Activated naive CD8-positive, alpha-beta T cell treated with anti-CD3 and anti-CD28 coated beads, Interleukin-2, amount 50 U/mL, for 24 hours (primary cell): ENCODE measurements around the gene RAI14.
"Not testable (repeated sequence)": the region's sequence is repeated elsewhere in the genome, so short reads cannot be mapped to it uniquely, and the experiment has no call there.

Source experiments
- ATAC-seq: fragments of 150-1000 bp; cut with Tn5 transposase; one replicate; pipeline ENCODE4 v1.10.0; 2021
- DNase-seq: peaks from one replicate; pipeline ENCODE4 v3.0.0; 2021
- H3K27ac Mint-ChIP-seq: one replicate; pipeline ENCODE4 v1.8.0; 2021; ENCODE audit warnings: mild to moderate bottlenecking, mixed read lengths
- H3K27me3 Mint-ChIP-seq: one replicate; pipeline ENCODE4 v1.8.0; 2021; ENCODE audit warnings: mixed read lengths
- H3K36me3 Mint-ChIP-seq: one replicate; pipeline ENCODE4 v1.8.0; 2021; ENCODE audit warnings: low read depth, mixed read lengths
- H3K4me1 Mint-ChIP-seq: one replicate; pipeline ENCODE4 v1.8.0; 2021; ENCODE audit warnings: mixed read lengths
- H3K4me3 Mint-ChIP-seq: one replicate; pipeline ENCODE4 v1.8.0; 2021; ENCODE audit warnings: mild to moderate bottlenecking, moderate library complexity, mixed read lengths
- H3K9me3 Mint-ChIP-seq: one replicate; pipeline ENCODE4 v1.8.0; 2021; ENCODE audit warnings: mixed read lengths

RAI14 gene

GRCh38 chr5:34694685-34695084 is 38.6 kb downstream of the RAI14 start:
- Mint-ChIP-seq H3K27me3 (no peaks in the 10 kb centered on the region), H3K36me3 (no peaks in the 10 kb centered on the region), H3K27ac (no peak overlapping the region), H3K4me1 (peaks cover 17% of the 10 kb centered on the region), H3K9me3 (no peaks in the 10 kb centered on the region), H3K4me3 (no peak overlapping the region)
- ATAC-seq (no peak), DNase-seq (no peak)

- H3K4me1 Mint-ChIP-seq: peaks cover 17% of the 10 kb centered on the region
- H3K27me3 Mint-ChIP-seq: no peaks in the 10 kb centered on the region
- H3K4me3 Mint-ChIP-seq: no peak overlapping the region
- H3K27ac Mint-ChIP-seq: no peak overlapping the region
- DNase-seq: no peak
- ATAC-seq: peak; percentile 63
- H3K36me3 Mint-ChIP-seq: no peaks in the 10 kb centered on the region
- H3K9me3 Mint-ChIP-seq: no peaks in the 10 kb centered on the region
Measured at GRCh38 chr5:34695275-34696027, 39.3 kb downstream of the RAI14 start.

- H3K27me3 Mint-ChIP-seq: no peaks in the 10 kb centered on the region
- DNase-seq: no peak
- no peaks in the 10 kb centered on the region for H3K36me3 Mint-ChIP-seq
- peaks cover 17% of the 10 kb centered on the region for H3K4me1 Mint-ChIP-seq
- H3K9me3 Mint-ChIP-seq: no peaks in the 10 kb centered on the region
- no peak overlapping the region for H3K27ac Mint-ChIP-seq
- H3K4me3 Mint-ChIP-seq: no peak overlapping the region
- ATAC-seq: no peak
Measured at GRCh38 chr5:34697308-34698108, 41.4 kb downstream of the RAI14 start.

- DNase-seq: no peak
- Mint-ChIP-seq H3K36me3 (no peaks in the 10 kb centered on the region), H3K4me3 (no peak overlapping the region), H3K27me3 (no peaks in the 10 kb centered on the region), H3K9me3 (no peaks in the 10 kb centered on the region), H3K4me1 (peaks cover 17% of the 10 kb centered on the region), H3K27ac (no peak overlapping the region)
- no peak for ATAC-seq
Measured at GRCh38 chr5:34698109-34698419, 41.9 kb downstream of the RAI14 start.

GRCh38 chr5:34698754-34699153 is 42.6 kb downstream of the RAI14 start:
- Mint-ChIP-seq H3K4me3 (no peak overlapping the region), H3K27me3 (no peaks in the 10 kb centered on the region), H3K36me3 (no peaks in the 10 kb centered on the region), H3K4me1 (peaks cover 16% of the 10 kb centered on the region), H3K27ac (no peak overlapping the region), H3K9me3 (no peaks in the 10 kb centered on the region)
- ATAC-seq (no peak), DNase-seq (no peak)

GRCh38 chr5:34699155-34700077 is 43.3 kb downstream of the RAI14 start:
- Mint-ChIP-seq H3K27me3 (no peaks in the 10 kb centered on the region), H3K27ac (no peak overlapping the region), H3K36me3 (no peaks in the 10 kb centered on the region), H3K9me3 (no peaks in the 10 kb centered on the region), H3K4me3 (no peak overlapping the region), H3K4me1 (peaks cover 9% of the 10 kb centered on the region)
- no peak for ATAC-seq
- DNase-seq: no peak

GRCh38 chr5:34700078-34700452 is 43.9 kb downstream of the RAI14 start:
- DNase-seq: no peak
- no peak overlapping the region for H3K4me3 Mint-ChIP-seq
- no peak overlapping the region for H3K27ac Mint-ChIP-seq

GRCh38 chr5:34701442-34701841 is 45.3 kb downstream of the RAI14 start:
- ATAC-seq, DNase-seq, H3K9me3 Mint-ChIP-seq, H3K27ac Mint-ChIP-seq, H3K4me3 Mint-ChIP-seq, H3K36me3 Mint-ChIP-seq, H3K27me3 Mint-ChIP-seq, H3K4me1 Mint-ChIP-seq: not testable (repeated sequence)

More at GRCh38 chr5:34700078-34700452, 43.9 kb downstream of the RAI14 start:
- no peaks in the 10 kb centered on the region for H3K27me3 Mint-ChIP-seq
- H3K4me1 Mint-ChIP-seq: peaks cover 4% of the 10 kb centered on the region
- no peaks in the 10 kb centered on the region for H3K36me3 Mint-ChIP-seq
- no peak for ATAC-seq
- no peaks in the 10 kb centered on the region for H3K9me3 Mint-ChIP-seq

GRCh38 chr5:34703767-34704713 is 47.9 kb downstream of the RAI14 start:
- H3K4me1 Mint-ChIP-seq: no peaks in the 10 kb centered on the region

GRCh38 chr5:34706084-34706483 is 50.0 kb downstream of the RAI14 start:
- Mint-ChIP-seq H3K4me3 (no peak overlapping the region), H3K27me3 (peaks cover 6% of the 10 kb centered on the region), H3K36me3 (no peaks in the 10 kb centered on the region), H3K4me1 (no peaks in the 10 kb centered on the region), H3K9me3 (no peaks in the 10 kb centered on the region), H3K27ac (no peak overlapping the region)
- ATAC-seq (no peak), DNase-seq (no peak)

More at GRCh38 chr5:34703767-34704713, 47.9 kb downstream of the RAI14 start:
- H3K27me3 Mint-ChIP-seq: peaks cover 6% of the 10 kb centered on the region
- DNase-seq (no peak), ATAC-seq (no peak)
- H3K4me3 Mint-ChIP-seq: no peak overlapping the region
- no peaks in the 10 kb centered on the region for H3K9me3 Mint-ChIP-seq
- no peaks in the 10 kb centered on the region for H3K36me3 Mint-ChIP-seq
- no peak overlapping the region for H3K27ac Mint-ChIP-seq

GRCh38 chr5:34707451-34708107 is 51.5 kb downstream of the RAI14 start:
- Mint-ChIP-seq H3K36me3 (no peaks in the 10 kb centered on the region), H3K27ac (no peak overlapping the region), H3K4me3 (no peak overlapping the region), H3K27me3 (peaks cover 6% of the 10 kb centered on the region), H3K9me3 (no peaks in the 10 kb centered on the region), H3K4me1 (no peaks in the 10 kb centered on the region)
- DNase-seq: no peak
- ATAC-seq: no peak

- no peaks in the 10 kb centered on the region for H3K36me3 Mint-ChIP-seq
- H3K9me3 Mint-ChIP-seq: no peaks in the 10 kb centered on the region
- ATAC-seq (no peak), DNase-seq (no peak)
- no peak overlapping the region for H3K4me3 Mint-ChIP-seq
- no peaks in the 10 kb centered on the region for H3K4me1 Mint-ChIP-seq
- peaks cover 6% of the 10 kb centered on the region for H3K27me3 Mint-ChIP-seq
- H3K27ac Mint-ChIP-seq: no peak overlapping the region
Measured at GRCh38 chr5:34708777-34709176, 52.6 kb downstream of the RAI14 start.

- DNase-seq: no peak
- Mint-ChIP-seq H3K27me3 (peaks cover 9% of the 10 kb centered on the region), H3K9me3 (no peaks in the 10 kb centered on the region), H3K4me1 (peaks cover 2% of the 10 kb centered on the region), H3K36me3 (no peaks in the 10 kb centered on the region), H3K4me3 (no peak overlapping the region), H3K27ac (no peak overlapping the region)
- no peak for ATAC-seq
Measured at GRCh38 chr5:34709861-34710673, 53.9 kb downstream of the RAI14 start.
